ENCODE data around the gene NDUFA7. TPM values are rescaled to one million over a fixed set of nuclear protein-coding genes. Genes with fewer than 3 reads are reported as not detected.

The NDUFA7 gene
- polyA plus RNA-seq, 3 donors: 49.9 to 153 (median 133) TPM

- Histone ChIP-seq H3K79me2 (ENCODE audit: insufficient read depth, low read length) (no peaks in the 10 kb centered on the region), H3K9ac (ENCODE audit: insufficient read depth, low read length, poor library complexity, severe bottlenecking) (no peak overlapping the region), H3K4me3 (replicated peaks in 1 of 3; ENCODE audit: low read depth in 2 of 3, low read length in 3 of 3) (no peak overlapping the region), H3K36me3 (replicated peaks in 1 of 2; ENCODE audit: control insufficient read depth in 1 of 2, insufficient read depth in 2 of 2, low read length in 2 of 2) (no peaks in the 10 kb centered on the region), H3K27me3 (ENCODE audit: control insufficient read depth in 2 of 2, insufficient read depth in 2 of 2, low read length in 2 of 2) (peaks cover 47 to 77% of the 10 kb centered on the region in 2 donors), H4K20me1 (ENCODE audit: insufficient read depth, low read length) (no peaks in the 10 kb centered on the region), H3K27ac (ENCODE audit: low read depth in 1 of 2, low read length in 2 of 2) (no peak overlapping the region), H3K4me2 (replicated peaks; ENCODE audit: extremely low read depth, low read length, poor library complexity, severe bottlenecking) (no peak overlapping the region), H2AFZ (ENCODE audit: insufficient read depth, low read depth, low read length, poor library complexity, severe bottlenecking) (no peak overlapping the region), H3K9me3 (replicated peaks in 1 of 2; ENCODE audit: control insufficient read depth in 1 of 2, insufficient read depth in 1 of 2, low read length in 2 of 2) (peaks cover 0 to 5% of the 10 kb centered on the region in 2 donors), H3K4me1 (ENCODE audit: control insufficient read depth in 1 of 2, insufficient read depth in 2 of 2, low read length in 2 of 2) (peaks cover 8 to 13% of the 10 kb centered on the region in 2 donors)
- H3K36me3 Mint-ChIP-seq: no peaks in the 10 kb centered on the region
- H3K4me1 Mint-ChIP-seq: peaks cover 13% of the 10 kb centered on the region
- H3K27ac Mint-ChIP-seq: peak overlapping the region in 1 of 7 donors; percentile 80
- no peak for DNase-seq
- no peak for TF ChIP-seq CTCF (IDR thresholded peaks at IDR 0.05)
- H3K4me3 Mint-ChIP-seq: peak overlapping the region in 1 of 2 donors; percentile 67
- H3K9me3 Mint-ChIP-seq: peaks cover 0 to 16% (median 5%) of the 10 kb centered on the region in 7 donors
- WGBS (ENCODE audit: insufficient coverage): 11% methylated on average over 15 of the region's 15 CpGs
- intact Hi-C loops (cut with micrococcal nuclease): no loop called here
- H3K27me3 Mint-ChIP-seq (ENCODE audit: low read depth in 3 of 3): peaks cover 83 to 94% (median 88%) of the 10 kb centered on the region in 3 donors
Measured at GRCh38 chr19:8340341-8341096, 19.3 kb upstream of the NDUFA7 start.

- Histone ChIP-seq H3K4me2 (replicated peaks; ENCODE audit: extremely low read depth, low read length, poor library complexity, severe bottlenecking) (no peak overlapping the region), H3K36me3 (replicated peaks in 1 of 2; ENCODE audit: control insufficient read depth in 1 of 2, insufficient read depth in 2 of 2, low read length in 2 of 2) (no peaks in the 10 kb centered on the region), H3K27ac (ENCODE audit: low read depth in 1 of 2, low read length in 2 of 2) (no peak overlapping the region), H4K20me1 (ENCODE audit: insufficient read depth, low read length) (no peaks in the 10 kb centered on the region), H3K79me2 (ENCODE audit: insufficient read depth, low read length) (no peaks in the 10 kb centered on the region), H2AFZ (ENCODE audit: insufficient read depth, low read depth, low read length, poor library complexity, severe bottlenecking) (no peak overlapping the region), H3K27me3 (ENCODE audit: control insufficient read depth in 2 of 2, insufficient read depth in 2 of 2, low read length in 2 of 2) (peaks cover 46 to 71% of the 10 kb centered on the region in 2 donors), H3K9me3 (replicated peaks in 1 of 2; ENCODE audit: control insufficient read depth in 1 of 2, insufficient read depth in 1 of 2, low read length in 2 of 2) (peaks cover 0 to 5% of the 10 kb centered on the region in 2 donors), H3K4me1 (ENCODE audit: control insufficient read depth in 1 of 2, insufficient read depth in 2 of 2, low read length in 2 of 2) (peaks cover 8 to 23% of the 10 kb centered on the region in 2 donors), H3K4me3 (replicated peaks in 1 of 3; ENCODE audit: low read depth in 2 of 3, low read length in 3 of 3) (no peak overlapping the region), H3K9ac (ENCODE audit: insufficient read depth, low read length, poor library complexity, severe bottlenecking) (no peak overlapping the region)
- H3K27ac Mint-ChIP-seq: no peak overlapping the region
- intact Hi-C loops (cut with micrococcal nuclease): no loop called here
- no peaks in the 10 kb centered on the region for H3K36me3 Mint-ChIP-seq
- no peak for DNase-seq
- H3K9me3 Mint-ChIP-seq: peaks cover 0 to 19% (median 5%) of the 10 kb centered on the region in 7 donors
- H3K4me3 Mint-ChIP-seq: no peak overlapping the region
- TF ChIP-seq CTCF (IDR thresholded peaks at IDR 0.05): no peak
- H3K27me3 Mint-ChIP-seq (ENCODE audit: low read depth in 3 of 3): peaks cover 81 to 89% (median 88%) of the 10 kb centered on the region in 3 donors
- peaks cover 13% of the 10 kb centered on the region for H3K4me1 Mint-ChIP-seq
- WGBS (ENCODE audit: insufficient coverage): 78% methylated on average over 4 of the region's 6 CpGs
Measured at GRCh38 chr19:8338835-8339234, 17.7 kb upstream of the NDUFA7 start.

All from CD14-positive monocyte (primary cell).